Measurements from ENCODE around the gene GMIP.

DNA sequence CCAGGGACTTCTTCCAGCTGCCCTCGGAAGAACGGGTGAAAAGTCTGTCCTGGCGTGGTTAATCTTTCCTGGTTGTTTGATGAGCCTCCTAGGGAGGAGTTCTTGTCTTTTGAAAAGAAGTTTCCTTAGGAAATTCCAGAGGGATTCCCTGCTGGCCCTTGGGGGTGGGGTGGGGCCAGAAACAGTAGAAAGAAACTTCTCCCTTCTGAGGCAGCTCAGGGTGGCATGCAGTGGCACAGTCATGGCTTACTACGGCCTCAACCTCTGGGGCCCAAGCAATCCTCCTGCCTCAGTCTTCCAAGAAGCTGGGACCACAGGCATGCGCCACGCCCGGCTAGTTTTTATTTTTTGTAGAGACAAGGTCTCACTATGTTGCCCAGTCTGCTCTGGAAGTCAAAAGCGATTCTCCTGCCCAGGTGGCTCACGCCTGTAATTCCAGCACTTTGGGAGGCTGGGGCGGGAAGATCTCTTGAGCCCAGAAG lies 26.7 kb upstream of the GMIP start:
- no peak for TF ChIP-seq POLR2AphosphoS5 (IDR thresholded peaks at IDR 0.05; ENCODE audit: low read depth, low read length)
- no peak for TF ChIP-seq POLR2A (IDR thresholded peaks at IDR 0.05; ENCODE audit: low read depth, low read length)
- TF ChIP-seq TAF1 (IDR thresholded peaks at IDR 0.05; ENCODE audit: low read depth, low read length) = no peak
